GM19463 (cell line): ENCODE measurements around the gene FSD1.
A peak's percentile ranks its signal among the peaks of the same experiment; 100 is the strongest.
"Not testable (repeated sequence)": the region's sequence is repeated elsewhere in the genome, so short reads cannot be mapped to it uniquely, and the experiment has no call there.

Source experiments
- ATAC-seq: cut with Tn5 transposase; IDR thresholded peaks from one replicate; pipeline ENCODE4 v1.9.1; 2021; ENCODE audit warnings: mild to moderate bottlenecking, moderate library complexity; ENCODE audit not compliant: unreplicated experiment

FSD1 gene

DNA sequence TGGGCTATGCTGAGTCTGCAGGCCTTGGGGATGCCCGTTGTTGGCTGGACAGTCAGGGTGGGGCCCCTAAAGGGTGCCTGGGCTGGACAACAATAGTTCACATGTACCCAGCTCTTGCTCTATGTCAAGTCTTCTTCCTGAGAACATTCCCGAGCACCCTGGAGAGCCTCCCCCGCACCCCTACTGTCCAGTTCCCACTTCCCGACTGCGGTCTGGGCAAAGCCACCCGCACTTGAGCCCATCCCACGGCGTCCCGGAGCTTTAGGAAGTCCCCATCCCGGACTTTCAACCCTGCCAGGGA lies 37.9 kb downstream of the FSD1 start:
- no peak for ATAC-seq

DNA sequence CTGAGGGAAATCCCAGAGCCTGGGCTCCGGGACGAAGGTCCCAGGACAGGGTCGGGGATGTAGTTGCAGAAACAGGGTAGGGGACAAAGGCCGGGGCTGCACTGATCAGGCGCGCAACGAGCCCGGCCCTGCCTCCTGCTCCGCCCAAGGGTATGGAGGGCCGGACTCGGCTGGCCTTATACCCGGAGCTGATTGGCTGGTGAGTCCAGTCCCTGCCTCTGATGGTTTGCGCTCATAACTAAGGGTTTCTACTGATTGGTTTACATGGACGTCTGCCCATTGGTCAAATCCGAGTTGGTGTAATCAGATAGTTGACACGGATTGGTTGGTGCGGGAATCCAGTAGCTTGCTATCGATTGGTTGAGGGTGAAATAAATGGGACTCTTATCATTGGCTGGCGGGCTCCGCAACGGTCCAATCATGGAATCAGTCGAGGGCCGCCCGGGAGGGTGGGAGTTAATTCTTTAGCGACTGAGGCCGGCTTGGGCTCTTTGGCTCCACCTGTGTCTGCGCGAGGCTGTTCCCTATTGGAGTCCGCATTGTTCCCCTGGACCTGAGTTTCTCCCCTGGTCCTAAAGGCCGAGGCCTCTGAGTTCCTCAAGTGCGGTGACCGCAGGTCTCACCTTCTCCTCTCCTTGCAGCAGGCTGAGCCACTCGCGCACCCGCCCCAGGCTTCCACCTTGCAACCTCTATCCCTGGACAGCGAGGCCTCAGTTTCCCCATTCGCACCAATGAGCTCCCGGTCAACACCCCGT lies 38.4 kb downstream of the FSD1 start:
- peak; percentile 81 for ATAC-seq

DNA sequence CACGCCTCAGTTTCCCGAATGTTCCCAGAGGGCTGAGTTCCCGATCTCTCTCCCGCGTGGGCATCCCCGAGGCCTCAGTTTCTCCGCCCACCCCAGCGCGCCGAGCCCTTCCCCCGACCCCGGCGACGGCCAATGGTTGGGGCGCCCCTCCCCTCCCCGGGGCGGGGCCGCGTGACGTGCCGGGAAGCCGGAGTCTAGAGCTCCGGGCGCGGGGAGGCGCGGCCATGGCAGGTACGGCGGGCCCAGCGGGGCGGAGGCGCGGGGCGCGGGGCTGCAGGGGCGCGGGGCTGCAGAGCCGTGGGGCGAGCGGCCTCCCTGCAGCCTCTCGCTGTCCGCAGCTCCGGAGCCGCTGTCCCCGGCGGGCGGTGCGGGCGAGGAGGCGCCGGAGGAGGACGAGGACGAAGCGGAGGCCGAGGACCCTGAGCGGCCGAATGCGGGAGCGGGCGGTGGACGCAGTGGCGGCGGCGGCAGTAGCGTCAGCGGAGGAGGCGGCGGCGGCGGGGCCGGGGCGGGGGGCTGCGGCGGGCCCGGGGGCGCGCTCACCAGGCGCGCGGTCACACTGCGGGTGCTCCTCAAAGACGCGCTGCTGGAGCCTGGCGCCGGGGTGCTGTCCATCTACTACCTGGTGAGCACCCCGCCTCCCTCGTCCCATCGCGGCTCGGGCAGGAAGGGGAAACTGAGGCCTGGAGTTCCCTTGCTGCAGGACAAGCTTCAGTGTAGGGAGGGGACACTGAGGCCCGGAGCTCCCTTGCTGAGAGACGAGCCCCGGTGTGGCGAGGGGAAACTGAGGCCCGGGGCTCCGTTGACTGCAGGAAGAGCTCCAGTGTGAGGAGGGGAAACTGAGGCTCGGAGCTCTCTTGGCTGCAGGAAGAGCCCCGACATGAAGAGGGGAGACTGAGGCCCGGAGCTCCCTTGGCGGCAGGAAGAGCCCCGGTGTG lies 39.2 kb downstream of the FSD1 start, which contains the start of gene MPND:
MPND (plus strand) TSS at position 193 of the 938 bp plus-strand sequence; CDS start at position 225, 32 bp downstream.
- ATAC-seq, result peak; percentile 57

DNA sequence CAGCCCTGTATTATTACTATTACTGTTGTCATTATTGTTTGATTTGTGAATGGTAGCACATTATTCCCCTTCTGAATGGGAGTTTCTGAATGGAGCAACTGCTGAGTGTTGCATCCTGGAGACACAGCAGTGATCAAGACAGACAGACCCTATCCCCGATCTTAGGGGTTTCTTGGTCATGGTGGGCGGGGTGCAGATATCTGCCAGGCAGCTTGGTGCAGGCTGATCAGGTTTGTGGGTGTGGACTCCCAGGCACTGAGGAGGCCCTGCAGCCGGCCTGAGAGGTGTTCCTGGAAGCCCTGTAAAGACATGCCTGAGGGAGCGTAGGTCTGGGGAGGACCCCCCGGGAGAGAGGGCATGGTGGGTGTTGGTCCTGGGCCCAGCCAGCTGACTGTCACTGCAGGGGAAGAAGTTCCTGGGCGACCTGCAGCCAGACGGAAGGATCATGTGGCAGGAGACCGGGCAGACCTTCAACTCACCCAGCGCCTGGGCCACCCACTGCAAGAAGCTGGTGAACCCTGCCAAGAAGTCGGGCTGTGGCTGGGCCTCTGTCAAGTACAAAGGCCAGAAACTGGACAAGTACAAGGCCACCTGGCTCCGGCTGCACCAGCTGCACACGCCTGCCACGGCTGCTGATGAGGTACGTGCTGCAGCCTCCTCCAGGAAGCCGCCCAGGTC lies 41.1 kb downstream of the FSD1 start:
- ATAC-seq, result no peak

DNA sequence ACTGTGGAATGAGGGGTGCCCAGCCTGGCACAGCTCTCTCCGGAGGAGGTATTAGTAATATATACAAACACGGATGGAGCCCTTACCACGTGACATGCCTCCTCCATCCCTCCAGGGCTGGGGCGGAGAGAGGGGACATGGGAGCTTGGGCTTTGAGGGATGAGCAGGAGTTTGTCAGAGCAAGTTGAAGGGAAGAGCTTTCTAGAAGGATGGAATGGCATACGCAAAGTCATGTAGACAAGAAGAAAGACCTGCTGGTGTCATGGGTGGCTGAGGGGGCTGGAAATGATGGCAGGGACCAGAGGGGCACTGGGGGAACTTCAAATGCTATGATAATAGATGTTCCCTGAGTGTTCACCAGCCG lies 41.6 kb downstream of the FSD1 start:
- ATAC-seq, result no peak

DNA sequence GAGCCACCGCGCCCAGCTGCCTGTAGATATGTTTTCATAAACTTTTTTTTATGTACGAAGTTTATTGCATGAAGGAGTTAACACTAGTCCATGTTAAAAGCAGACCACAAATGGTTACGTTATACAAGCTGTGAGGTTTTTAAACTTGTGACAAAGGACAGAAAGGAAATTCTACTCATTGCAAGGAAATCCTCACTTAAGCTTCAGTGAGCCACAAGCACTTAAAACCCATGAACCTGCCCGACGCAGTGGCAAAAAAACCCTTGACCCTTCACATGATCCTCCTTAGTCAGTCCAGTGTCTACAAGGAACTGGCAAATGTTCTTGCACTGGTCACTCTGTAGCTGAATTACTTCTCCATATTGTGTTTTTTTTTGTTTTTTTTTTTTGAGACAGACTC lies 43.1 kb downstream of the FSD1 start:
- no peak for ATAC-seq

DNA sequence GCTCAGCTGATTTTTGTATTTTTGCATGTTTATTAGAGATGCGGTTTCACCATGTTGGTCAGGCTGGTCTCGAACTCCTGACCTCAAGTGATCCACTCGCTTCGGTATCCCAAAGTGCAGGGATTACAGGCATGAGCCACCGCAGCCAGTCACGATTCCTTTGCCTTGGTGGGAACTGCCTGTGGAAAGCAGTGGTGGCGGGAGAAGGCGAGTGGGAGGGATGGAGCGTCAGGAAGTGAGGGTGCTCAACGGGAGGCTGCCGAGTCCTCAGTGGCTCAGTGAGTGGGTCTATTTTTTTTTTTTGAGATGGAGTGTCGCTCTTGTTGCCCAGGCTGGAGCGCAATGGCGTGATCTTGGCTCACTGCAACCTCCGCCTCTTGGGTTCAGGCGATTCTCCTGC lies 44.8 kb downstream of the FSD1 start:
- not testable (repeated sequence) for ATAC-seq

DNA sequence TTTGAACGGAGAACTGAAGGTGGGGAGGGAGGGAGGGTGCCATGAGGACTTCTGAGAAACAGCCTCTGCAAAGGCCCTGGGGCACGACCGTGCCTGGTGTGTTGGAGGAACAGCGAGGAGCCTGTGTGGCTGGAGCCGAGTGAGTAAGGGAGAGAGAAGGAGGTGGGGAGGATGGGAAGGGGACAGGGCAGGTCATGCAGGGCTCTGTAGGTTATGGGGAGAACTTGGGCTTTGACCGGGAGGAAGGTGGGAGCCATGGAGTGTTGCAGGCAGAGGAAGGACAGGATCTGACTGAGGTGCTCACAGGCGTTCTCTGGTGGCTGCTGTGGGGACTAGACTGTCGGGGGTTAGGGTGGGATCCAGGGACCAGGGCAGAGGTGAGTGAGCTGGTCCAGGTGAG lies 45.7 kb downstream of the FSD1 start:
- ATAC-seq, result no peak

DNA sequence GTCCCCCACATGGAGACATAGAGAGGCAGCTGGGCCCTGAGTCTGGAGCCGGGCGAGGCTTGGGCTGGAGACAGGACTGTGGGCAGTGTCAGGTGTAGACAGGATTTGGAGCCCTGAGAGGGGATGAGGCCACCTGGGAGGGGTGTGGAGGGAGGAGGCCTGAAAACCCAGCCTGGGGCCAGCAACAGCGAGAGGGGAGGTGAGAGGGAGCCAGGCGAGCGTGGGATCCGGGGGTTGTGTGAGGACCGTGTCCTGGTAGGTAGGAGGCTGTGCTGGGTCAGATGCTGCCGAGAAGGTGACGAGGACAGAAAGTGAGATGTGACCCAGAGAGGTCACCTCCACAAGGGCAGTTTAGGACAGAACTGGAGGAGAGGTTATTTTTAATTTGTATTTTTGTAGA lies 46.3 kb downstream of the FSD1 start:
- ATAC-seq, result no peak

DNA sequence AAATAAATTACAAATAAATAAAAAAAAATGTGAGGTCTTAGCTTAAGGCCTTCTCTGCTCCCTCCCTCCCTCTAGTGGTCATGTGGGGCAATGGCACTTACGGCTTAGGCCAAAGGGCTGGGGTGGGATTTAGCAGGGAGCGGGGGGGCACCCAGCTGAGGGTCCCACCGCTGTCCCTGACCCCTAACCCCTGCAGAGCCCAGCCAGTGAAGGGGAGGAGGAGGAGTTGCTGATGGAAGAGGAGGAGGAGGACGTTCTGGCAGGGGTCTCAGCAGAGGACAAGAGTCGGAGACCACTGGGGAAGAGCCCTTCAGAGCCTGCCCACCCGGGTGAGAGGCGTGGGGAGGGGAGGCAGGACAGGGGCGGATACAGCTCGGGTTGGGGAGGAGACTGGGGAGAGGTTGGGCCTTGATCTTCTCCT lies 48.3 kb downstream of the FSD1 start:
- no peak for ATAC-seq

DNA sequence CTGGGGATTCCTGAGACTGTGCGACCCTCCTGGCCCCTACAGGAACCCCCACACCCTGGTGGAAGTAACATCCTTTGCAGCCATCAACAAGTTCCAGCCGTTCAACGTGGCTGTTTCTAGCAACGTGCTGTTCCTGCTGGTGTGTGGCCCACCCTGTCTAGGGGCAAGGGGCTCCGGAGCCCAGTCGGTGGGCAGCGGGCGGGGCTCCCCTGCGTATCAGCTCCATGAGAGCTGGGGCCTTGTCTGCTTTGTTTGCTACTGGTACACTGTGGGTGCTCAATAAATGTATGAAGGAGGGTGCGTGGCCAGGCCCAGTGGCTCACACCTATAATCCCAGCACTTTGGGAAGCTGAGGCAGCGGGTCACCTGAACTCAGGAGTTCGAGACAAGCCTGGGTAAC lies 49.9 kb downstream of the FSD1 start:
- ATAC-seq, result no peak

DNA sequence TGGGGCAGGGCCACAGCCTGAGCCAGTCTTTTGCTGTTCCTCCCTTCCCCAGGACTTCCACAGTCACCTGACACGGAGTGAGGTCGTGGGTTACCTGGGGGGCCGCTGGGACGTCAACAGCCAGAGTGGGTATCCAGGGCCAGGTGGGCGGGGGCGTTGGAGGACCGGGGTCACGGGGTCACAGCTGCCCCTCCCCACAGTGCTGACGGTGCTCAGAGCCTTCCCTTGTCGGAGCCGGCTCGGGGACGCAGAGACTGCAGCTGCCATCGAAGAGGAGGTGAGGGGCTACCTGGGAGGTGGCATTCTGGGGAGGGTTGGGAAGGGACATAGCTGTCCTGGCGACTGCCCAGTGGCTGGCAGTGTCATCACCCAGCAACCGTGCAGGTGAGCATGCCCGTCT lies 50.5 kb downstream of the FSD1 start:
- ATAC-seq, result no peak

DNA sequence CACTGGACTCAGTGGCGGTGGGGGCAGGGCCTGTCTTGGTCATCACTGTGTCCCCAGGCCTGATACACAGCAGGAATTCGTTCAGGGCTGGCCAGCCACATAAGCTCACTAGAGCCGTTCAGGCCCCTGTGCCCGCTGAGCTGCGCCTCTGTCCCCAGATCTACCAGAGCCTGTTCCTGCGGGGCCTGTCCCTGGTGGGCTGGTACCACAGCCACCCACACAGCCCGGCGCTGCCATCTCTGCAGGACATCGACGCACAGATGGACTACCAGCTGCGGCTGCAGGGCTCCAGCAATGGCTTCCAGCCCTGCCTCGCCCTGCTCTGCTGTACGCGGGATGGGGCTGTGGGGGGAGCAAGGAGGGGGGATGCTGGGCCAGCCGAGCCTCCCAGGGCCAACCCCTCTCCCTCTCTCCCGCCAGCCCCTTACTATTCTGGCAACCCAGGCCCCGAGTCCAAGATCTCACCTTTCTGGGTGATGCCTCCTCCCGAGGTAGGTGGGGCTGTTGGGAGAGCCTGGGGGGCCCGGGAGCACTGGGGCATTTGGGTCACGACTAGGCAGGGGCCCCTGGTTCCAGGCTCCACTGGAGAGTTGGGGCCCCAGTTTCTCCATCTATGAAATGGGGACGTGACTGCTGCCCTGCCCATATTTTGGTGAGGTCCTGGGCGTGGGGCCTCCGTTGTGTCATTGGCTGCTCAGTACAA lies 52.8 kb downstream of the FSD1 start:
- ATAC-seq, result no peak

DNA sequence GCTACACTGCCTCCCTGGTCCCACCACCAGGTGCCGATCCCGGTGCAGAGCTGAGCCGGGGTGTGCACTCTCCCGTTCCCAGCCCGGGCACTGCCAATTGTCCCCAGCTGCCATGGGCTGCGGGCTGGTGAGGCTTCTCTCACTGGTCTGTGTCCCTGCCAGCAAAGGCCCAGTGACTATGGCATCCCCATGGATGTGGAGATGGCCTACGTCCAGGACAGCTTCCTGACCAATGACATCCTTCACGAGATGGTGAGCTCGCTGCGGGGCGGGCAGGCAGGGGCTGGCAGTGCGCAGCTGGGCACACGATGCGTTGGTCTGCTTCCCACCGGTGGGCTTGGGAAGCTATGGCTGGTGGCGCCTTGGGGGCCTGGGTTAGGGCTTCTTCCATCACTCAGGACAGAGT lies 53.5 kb downstream of the FSD1 start:
- ATAC-seq, result no peak

DNA sequence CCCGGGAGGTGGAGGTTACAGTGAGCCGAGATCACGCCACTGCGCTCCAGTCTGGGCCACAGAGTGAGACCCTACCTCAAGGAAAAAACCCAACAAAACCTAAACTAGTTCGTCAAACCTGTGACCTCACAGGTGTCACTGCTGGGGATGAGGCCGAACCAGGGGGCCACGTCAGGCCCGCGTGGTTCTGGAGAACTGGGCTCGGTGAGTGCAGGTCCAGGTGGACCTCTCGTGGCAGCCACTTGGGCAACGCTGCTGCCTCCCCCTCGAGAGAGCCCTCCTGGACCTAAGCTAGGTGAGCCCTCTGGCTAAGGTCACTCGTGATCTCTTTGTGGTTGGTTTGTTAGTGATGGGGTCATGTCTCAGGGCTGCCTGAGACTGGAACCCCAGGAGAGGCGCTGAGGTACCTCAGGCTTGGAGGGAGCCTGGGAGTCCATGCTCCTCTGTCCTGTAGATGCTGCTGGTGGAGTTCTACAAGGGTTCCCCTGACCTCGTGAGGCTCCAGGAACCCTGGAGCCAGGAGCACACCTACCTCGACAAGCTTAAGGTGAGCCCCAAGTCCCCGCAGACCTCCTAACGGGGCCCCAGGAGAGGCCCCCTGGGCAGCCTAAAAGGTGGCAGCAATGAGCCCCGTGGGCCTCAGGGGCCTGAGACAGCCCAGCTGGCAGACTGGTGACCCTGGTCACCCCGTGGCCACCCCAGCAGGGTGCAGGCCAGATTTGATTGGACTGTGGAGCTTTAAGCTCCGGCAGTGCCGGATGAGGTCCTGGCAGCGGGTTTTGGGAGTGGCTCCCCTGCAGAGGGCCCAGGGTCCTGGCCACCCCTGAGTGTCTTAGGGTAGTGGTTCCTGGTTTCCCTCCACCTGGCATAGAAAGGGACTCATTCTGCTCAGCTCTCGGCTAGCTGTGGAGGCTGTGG lies 54.6 kb downstream of the FSD1 start:
- no peak for ATAC-seq

DNA sequence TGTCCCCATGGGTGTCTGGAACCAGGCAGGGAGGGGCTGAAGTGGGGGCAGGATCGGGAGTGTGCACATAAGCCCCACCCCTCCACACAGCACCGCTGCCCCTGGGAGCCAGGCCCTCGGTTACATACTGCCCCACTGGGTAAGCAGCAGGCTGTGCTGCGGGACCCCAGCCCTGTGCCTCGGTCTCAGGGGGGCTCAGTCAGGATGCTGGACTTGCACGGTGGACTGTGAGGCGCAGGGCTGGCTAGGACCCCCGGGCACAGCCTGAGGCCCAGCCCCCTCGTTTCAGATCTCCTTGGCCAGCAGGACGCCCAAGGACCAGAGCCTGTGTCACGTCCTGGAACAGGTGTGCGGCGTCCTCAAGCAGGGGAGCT lies 55.2 kb downstream of the FSD1 start:
- no peak for ATAC-seq

DNA sequence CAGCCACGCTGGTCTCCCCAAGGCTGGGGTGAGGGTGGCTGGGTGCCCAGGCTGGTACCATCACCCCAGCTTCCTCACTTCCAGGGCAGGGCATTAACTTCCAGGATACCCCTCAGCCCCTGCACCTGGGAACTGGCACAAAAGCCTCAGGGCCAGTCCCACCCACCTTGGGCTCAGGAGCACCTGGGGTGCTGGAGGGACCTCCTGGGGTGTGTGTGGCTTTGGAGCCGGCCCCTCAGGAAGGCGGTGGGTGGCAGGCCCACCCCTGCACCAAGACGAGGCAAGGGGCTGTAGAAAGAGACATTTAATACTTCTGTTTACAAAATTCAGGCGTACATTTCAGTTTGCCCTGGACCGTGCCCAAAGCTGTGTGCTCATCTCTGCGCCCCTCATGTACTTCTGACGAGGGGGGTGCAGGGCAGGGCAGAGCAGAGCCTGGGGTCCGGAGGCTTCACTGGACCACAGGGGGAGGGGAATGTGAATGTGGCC lies 55.7 kb downstream of the FSD1 start:
- ATAC-seq, result no peak

DNA sequence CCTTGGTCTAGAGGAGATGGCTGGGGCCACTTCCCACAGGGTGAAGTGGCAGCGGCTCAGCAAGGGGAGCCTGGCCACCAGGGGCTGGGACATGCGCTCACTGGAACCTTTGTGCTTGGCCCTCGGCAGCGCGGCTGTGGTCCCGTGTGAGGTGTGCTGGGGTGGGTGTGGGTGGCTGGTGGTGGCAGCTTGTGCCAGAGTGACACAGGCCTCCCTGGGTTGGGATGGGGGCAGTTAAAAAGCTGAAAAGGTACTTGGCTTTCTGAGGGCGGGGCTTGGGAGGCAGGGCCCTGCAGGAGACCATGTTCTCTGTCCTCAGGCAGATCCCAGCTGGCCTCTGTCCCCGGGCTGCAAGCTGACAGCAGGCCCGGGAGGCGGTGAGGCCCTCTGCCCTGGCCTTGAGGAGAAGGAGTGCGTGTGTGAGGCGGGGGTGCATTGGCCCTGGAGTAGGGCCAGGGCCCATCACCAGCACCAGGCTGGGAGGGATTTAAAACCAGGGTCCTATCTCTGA lies 56.3 kb downstream of the FSD1 start:
- ATAC-seq, result no peak

DNA sequence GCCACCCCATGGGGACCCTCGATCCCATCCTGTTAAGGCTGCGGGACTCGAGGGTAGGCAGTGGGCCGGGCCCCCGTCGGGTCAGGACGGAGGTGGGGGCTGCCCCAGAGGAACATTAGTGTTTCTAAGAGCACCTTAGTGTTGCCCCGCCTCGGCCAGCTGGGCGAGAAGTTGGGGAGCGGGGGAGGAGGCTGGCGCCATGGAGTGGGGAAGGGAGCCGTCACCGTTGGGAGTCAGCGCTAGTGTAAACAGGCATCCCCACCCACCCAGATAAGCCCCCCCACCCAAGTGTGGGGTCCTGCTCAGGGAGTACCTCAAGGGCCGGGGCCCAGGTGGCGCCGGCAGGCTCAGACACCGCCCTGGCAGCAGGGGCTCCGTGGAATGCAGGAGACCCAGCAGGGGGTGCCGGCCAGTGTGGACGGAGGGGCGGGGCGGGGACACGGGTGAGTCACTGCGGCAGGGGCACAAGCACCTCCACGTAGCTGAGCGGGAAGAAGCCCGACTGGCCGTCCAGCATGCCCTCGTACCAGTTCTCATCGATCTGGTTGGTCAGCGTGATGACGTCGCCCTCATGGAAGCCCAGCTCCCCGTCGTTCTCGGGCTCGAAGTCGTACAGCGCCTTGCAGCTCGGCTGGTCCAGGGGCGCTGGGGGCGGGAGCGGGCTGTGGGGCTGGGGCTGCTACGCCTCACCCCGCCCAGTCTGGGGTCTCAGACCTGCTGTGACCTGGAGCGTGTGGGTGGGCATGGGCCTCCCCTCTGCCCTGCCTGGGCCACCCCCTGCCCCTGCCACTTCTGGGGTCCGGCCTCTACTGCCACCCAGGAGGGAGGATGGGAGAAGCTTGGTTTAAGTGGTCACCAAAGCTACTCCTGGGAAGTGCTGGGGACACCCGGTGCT lies 57.0 kb downstream of the FSD1 start:
- no peak for ATAC-seq
